K562 treated with DMSO at 1 percent for 12 hours (cell line): ENCODE results near the gene KCNJ18. TPM values are rescaled to one million over a fixed set of nuclear protein-coding genes. Genes with fewer than 3 reads are reported as not detected.

Source experiments
- total RNA-seq: library from RNA; unstranded; fragments of 300-600 nt; gene quantifications from 2 replicates; pipeline ENCODE4 v1.2.3, GENCODE V29; 2022; ENCODE audit not compliant: insufficient read depth

Gene KCNJ18
- total RNA-seq = not detected in 2 replicates

DNA sequence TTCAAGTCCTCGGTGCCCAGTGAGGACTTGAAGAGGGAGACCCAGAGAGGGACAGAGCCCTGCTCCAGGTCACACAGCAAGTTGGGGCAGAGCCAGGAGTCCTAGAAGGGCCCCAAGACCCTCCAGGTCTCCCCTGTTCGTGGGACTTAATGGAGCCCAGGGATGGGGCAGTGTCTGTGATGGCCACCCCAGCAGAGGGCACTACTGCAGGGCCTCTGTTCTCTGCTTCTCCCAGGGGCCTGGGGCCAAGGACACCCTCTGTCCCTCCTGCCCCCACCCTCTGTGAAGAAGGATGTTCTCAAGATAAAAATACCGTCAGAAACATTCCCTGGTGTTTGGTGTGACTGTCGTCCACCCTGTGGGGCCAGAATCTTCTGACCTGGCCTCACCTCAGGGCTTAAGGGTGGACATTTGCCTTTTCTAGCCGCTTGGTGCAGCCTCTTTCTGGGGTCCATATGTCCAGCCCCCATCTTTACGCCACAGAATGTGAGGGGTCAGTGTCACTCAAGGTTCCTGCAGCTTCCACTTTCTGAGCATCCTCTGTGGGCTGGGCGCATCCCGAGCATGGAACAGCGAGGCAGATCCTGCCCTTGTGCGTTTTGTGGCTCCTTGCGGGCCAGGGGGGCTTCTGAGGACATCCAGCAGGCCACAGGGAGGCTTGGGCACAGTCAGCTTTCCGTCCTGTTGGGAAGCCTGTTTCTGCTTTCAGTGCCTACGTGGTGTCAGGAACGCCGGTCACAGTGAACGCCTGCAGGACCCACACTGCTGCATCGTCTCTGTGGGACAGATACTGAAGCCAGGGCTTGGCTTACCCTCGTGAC, at the start of gene KCNJ18:
KCNJ18 (plus strand) TSS at position 641 of the 821 bp plus-strand sequence. CDS start 10,264 bp downstream, outside the sequence.

